GM21390 (cell line): ENCODE measurements around the gene CHST1.

Source experiments
- ATAC-seq: cut with Tn5 transposase; IDR thresholded peaks from one replicate; pipeline ENCODE4 v1.9.1; 2021; ENCODE audit not compliant: unreplicated experiment

The CHST1 gene

GRCh38 chr11:45607995-45608394 is 57.4 kb downstream of the CHST1 start:
- ATAC-seq = no peak

- no peak for ATAC-seq
These were observed 58.7 kb downstream of the CHST1 start for GRCh38 chr11:45606514-45607281.

GRCh38 chr11:45605051-45605450 is 60.4 kb downstream of the CHST1 start:
- no peak for ATAC-seq

- no peak for ATAC-seq
These were observed 61.3 kb downstream of the CHST1 start for GRCh38 chr11:45603946-45604682.

- no peak for ATAC-seq
These were observed 66.1 kb downstream of the CHST1 start for GRCh38 chr11:45599161-45599943.
